K562 (cell line): Measurements from ENCODE around the gene TMCO1. TPM values are rescaled to one million over a fixed set of nuclear protein-coding genes. Genes with fewer than 3 reads are reported as not detected.

Experiments
- ATAC-seq: fragments of 200-7000 bp; cut with Tn5 transposase; 3 replicates; pipeline ENCODE4 v1.9.1; 2020; ENCODE audit warnings: moderate library complexity
- BruUV-seq: library from RNA; stranded (reverse); fragments of 400-500 nt; replicated peaks from 2 replicates; lab custom pipeline; 2021; lab: Mats Ljungman, UMichigan
- CTCF ChIA-PET: fragments of 300-600 bp; formaldehyde crosslinking; extraction: SDS; loops from one replicate; lab custom pipeline; 2021; ENCODE audit warnings: low intra/inter-chr PET ratio; lab: Yijun Ruan, JAX
- POLR2A ChIA-PET: fragments of 300-600, 350-650 bp; sonication (Branson Sonifier 250); formaldehyde crosslinking; extraction: SDS; loops from one replicate; lab custom pipeline; 2021; ENCODE audit warnings: antibody characterized with exemption, inconsistent platforms; lab: Yijun Ruan, JAX
- DNase-seq, 4 experiments: peaks; one replicate each; pipeline versions ENCODE4 v3.0.0 to v3.0.0-alpha.2; 2011 to 2018; ENCODE audit warnings: low spot score in 3 of 4, mixed read lengths in 3 of 4; ENCODE audit errors: extremely low read depth in 1 of 4
- FAIRE-seq: peaks from 2 replicates; lab custom pipeline; 2011; peaks lifted over from hg19 to GRCh38; lab: Jason Lieb, UNC
- H2AFZ ChIP-seq: 2 replicates; pipeline ENCODE4 v1.6.0; 2011; ENCODE audit warnings: low read depth, low read length, control low read depth, inconsistent platforms
- H3K27ac ChIP-seq: fragments of 200-600 bp; 3 replicates; pipeline ENCODE4 v1.8.0; 2011; ENCODE audit warnings: low read depth, mild to moderate bottlenecking, control low read depth, inconsistent platforms, low read length, moderate library complexity, mixed read lengths; ENCODE audit errors: extremely low read depth
- H3K27me3 ChIP-seq, 2 experiments: fragments of 300-600 bp in 1 of 2; 2 replicates in 1 of 2; 3 replicates in 1 of 2; pipeline versions ENCODE4 v1.6.0 to v1.8.0; 2011; ENCODE audit warnings: inconsistent platforms in 2 of 2, low read length in 2 of 2, mild to moderate bottlenecking in 1 of 2, mixed read lengths in 1 of 2, moderate library complexity in 1 of 2; ENCODE audit not compliant: control insufficient read depth in 2 of 2, insufficient read depth in 2 of 2
- H3K36me3 ChIP-seq: fragments of 300-600 bp; 3 replicates; pipeline ENCODE4 v1.8.0; 2011; ENCODE audit warnings: mild to moderate bottlenecking, low read length, inconsistent platforms; ENCODE audit not compliant: control insufficient read depth, insufficient read depth
- H3K4me1 ChIP-seq, 2 experiments: fragments of 200-600 bp in 1 of 2; replicated peaks in 1 of 2; 2 replicates in 1 of 2; 3 replicates in 1 of 2; pipeline versions ENCODE4 v1.5.1 to v1.8.0; 2011; ENCODE audit warnings: inconsistent platforms in 2 of 2, low read length in 2 of 2, mild to moderate bottlenecking in 1 of 2, mixed read lengths in 1 of 2, moderate library complexity in 1 of 2; ENCODE audit not compliant: control insufficient read depth in 2 of 2, insufficient read depth in 2 of 2
- H3K4me2 ChIP-seq: 2 replicates; pipeline ENCODE4 v1.6.1; 2011; ENCODE audit warnings: low read length, control low read depth, inconsistent platforms, mixed read lengths; ENCODE audit not compliant: insufficient read depth
- H3K4me3 ChIP-seq: fragments of 200-600 bp; sonication (generic), shearing (Covaris generic); 2 replicates; pipeline ENCODE4 v1.5.1; 2016; ENCODE audit warnings: control low read depth, inconsistent platforms
- H3K79me2 ChIP-seq: fragments of 200-600 bp; 3 replicates; pipeline ENCODE4 v1.8.0; 2011; ENCODE audit warnings: low read length, inconsistent platforms; ENCODE audit not compliant: control insufficient read depth, insufficient read depth
- H3K9ac ChIP-seq, 2 experiments: 2 replicates each; pipeline versions ENCODE4 v1.6.0 to v1.6.1; 2011; ENCODE audit warnings: low read depth in 2 of 2, low read length in 2 of 2, control low read depth in 1 of 2, inconsistent platforms in 1 of 2, mild to moderate bottlenecking in 1 of 2, mixed read lengths in 1 of 2; ENCODE audit not compliant: insufficient read depth in 1 of 2
- H3K9me1 ChIP-seq: one replicate; pipeline ENCODE4 v1.6.0; 2011; ENCODE audit warnings: inconsistent platforms, mild to moderate bottlenecking, low read length, moderate library complexity; ENCODE audit not compliant: control insufficient read depth, insufficient read depth
- H3K9me3 ChIP-seq: replicated peaks from 2 replicates; pipeline ENCODE4 v1.5.1; 2011; ENCODE audit warnings: low read depth, low read length, inconsistent platforms; ENCODE audit not compliant: control insufficient read depth, insufficient read depth
- H4K20me1 ChIP-seq: replicated peaks from 2 replicates; pipeline ENCODE4 v1.6.1; 2011; ENCODE audit warnings: low read length, inconsistent platforms, mixed read lengths; ENCODE audit not compliant: control insufficient read depth, insufficient read depth
- ARID1B ChIP-seq: fragments of 450-650 bp; IDR thresholded peaks from 2 replicates; pipeline ENCODE4 v1.6.1; 2016; ENCODE audit warnings: antibody characterized with exemption, mild to moderate bottlenecking, inconsistent platforms
- ESRRA ChIP-seq: fragments of 450-650 bp; IDR thresholded peaks from 2 replicates; pipeline ENCODE4 v1.6.1; 2014; ENCODE audit warnings: low read depth, mild to moderate bottlenecking, moderate library complexity, borderline replicate concordance
- HNRNPL ChIP-seq: fragments of 200-400 bp; formaldehyde crosslinking; IDR thresholded peaks from 2 replicates; pipeline ENCODE4 v1.6.1; 2017; ENCODE audit warnings: low read depth, mild to moderate bottlenecking, low read length
- KDM1A ChIP-seq, 2 experiments: fragments of 450-650 bp; IDR thresholded peaks; 2 replicates each; pipeline ENCODE4 v1.6.1; 2016; ENCODE audit warnings: mild to moderate bottlenecking in 2 of 2
- PTBP1 ChIP-seq: fragments of 200-400 bp; formaldehyde crosslinking; IDR thresholded peaks from 2 replicates; pipeline ENCODE4 v1.6.1; 2017; ENCODE audit warnings: low read depth, low read length
- SRSF1 ChIP-seq: fragments of 200-400 bp; formaldehyde crosslinking; IDR thresholded peaks from 2 replicates; pipeline ENCODE4 v1.6.1; 2017; ENCODE audit warnings: mild to moderate bottlenecking, low read depth, low read length, moderate library complexity
- TAF9B ChIP-seq: fragments of 450-650 bp; IDR thresholded peaks from 2 replicates; pipeline ENCODE4 v1.6.1; 2018; ENCODE audit warnings: mild to moderate bottlenecking; ENCODE audit not compliant: partially characterized antibody
- TEAD4 ChIP-seq, 2 experiments: sonication (generic) in 1 of 2; formaldehyde crosslinking in 1 of 2; IDR thresholded peaks; 2 replicates each; pipeline versions ENCODE4 v1.6.1 to v1.8.0; 2012 to 2022; ENCODE audit warnings: borderline replicate concordance in 1 of 2, inconsistent platforms in 1 of 2, low read length in 1 of 2, mild to moderate bottlenecking in 1 of 2, missing genetic modification reagents in 1 of 2
- ZBTB7A ChIP-seq: IDR thresholded peaks from 2 replicates; pipeline ENCODE4 v1.6.1; 2011; ENCODE audit warnings: low read depth, mild to moderate bottlenecking, low read length, moderate library complexity, borderline replicate concordance; ENCODE audit not compliant: control insufficient read depth
- ZNF124 ChIP-seq: sonication (generic); formaldehyde crosslinking; IDR thresholded peaks from 2 replicates; pipeline ENCODE4 v1.8.1; 2022; ENCODE audit warnings: missing genetic modification reagents
- ZNF23 ChIP-seq: fragments of 250-450 bp; sonication (Bioruptor Pico); IDR thresholded peaks from 2 replicates; pipeline ENCODE4 v1.4.0; 2020; ENCODE audit warnings: mild to moderate bottlenecking
- WGBS: fragments of 100-300 bp; shearing (Covaris generic); methylation state at CpG from one replicate; pipeline ENCODE4 v1.1.6; 2016; ENCODE audit warnings: low coverage, mixed read lengths; ENCODE audit not compliant: insufficient coverage; ENCODE audit errors: missing lambda C conversion rate; 5-methylcytosine and 5-hydroxymethylcytosine counted together
- in situ Hi-C: fragments of 300-500 bp; cut with MboI; formaldehyde crosslinking; loops from 4 replicates; pipeline ENCODE4 v1.15.0; 2018; ENCODE audit warnings: inconsistent platforms, mixed read lengths
- intact Hi-C: fragments of 100-400 bp; cut with micrococcal nuclease; formaldehyde crosslinking; loops from 2 replicates; pipeline ENCODE4 v1.14.2; 2022
- polyA plus RNA-seq, 8 experiments: library from polyadenylated mRNA; depleted of rRNA in 4 of 8; stranded (reverse) in 5 of 8; unstranded in 3 of 8; fragments of >200 nt; fragmentation: Nextera tagmentation in 2 of 8; fragmentation: Illumina TruSeq in 1 of 8; extraction: Ambion mirVana in 2 of 8; extraction: Trizol in 1 of 8; gene quantifications; 2 replicates each; pipeline versions ENCODE4 v1.2.1 to v1.2.3, GENCODE V29; 2011 to 2014; ENCODE audit warnings: inconsistent platforms in 1 of 8, missing spikeins in 1 of 8
- total RNA-seq, 7 experiments: library from RNA; depleted of rRNA in 6 of 7; stranded (reverse); fragments of >200 nt in 6 of 7; fragmentation: Illumina TruSeq in 2 of 7; extraction: Trizol in 2 of 7; gene quantifications; 2 replicates each; pipeline versions ENCODE4 v1.2.1 to v1.2.3, GENCODE V29; 2011 to 2021; ENCODE audit warnings: low replicate concordance in 1 of 7
- TF ChIP-seq, protein P1 (sequence below): fragments of 450-650 bp; IDR thresholded peaks from one replicate; pipeline ENCODE4 v1.6.1; 2018; ENCODE audit warnings: mild to moderate bottlenecking, moderate library complexity; ENCODE audit not compliant: partially characterized antibody
- TF ChIP-seq, protein P2 (sequence below), 2 experiments: fragments of 450-650 bp; formaldehyde crosslinking in 1 of 2; IDR thresholded peaks; 2 replicates each; pipeline versions ENCODE4 v1.4.0 to v1.6.1; 2014 to 2020; ENCODE audit warnings: mild to moderate bottlenecking in 2 of 2, borderline replicate concordance in 1 of 2, low read depth in 1 of 2

TMCO1 gene
- total and polyA plus RNA-seq, 9 of the 15 experiments (the other 6 are each of a cell fraction or from before 2014, with no cell fraction given), result 69.3 to 561 (median 175) TPM

DNA sequence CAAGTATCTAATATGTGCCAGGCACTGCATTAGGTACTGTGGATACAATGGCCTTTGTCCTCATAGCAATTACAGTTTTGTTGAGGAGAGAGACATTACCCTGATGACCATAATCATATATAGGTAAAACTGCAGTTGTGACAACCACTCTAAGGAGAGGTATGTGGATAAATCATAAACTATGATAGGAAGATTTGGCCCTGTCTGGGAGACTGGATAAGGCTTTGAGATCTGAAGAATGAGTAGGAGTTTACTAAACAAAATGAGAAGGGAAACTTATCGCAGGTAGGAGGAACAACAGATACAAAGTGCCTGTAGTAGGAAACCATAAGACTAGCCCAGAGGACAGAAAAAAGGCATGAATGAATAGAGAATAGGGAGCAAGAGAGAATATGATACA is 4.4 kb downstream of the TMCO1 start:
- Histone ChIP-seq H3K9me3 (no peaks in the 10 kb centered on the region), H3K4me2 (no peak overlapping the region; the same call in 1 of the 2 replicates), H3K27ac (no peak overlapping the region), H3K9me1 (no peaks in the 10 kb centered on the region), H2AFZ (no peak overlapping the region), H3K4me3 (no peak overlapping the region), H3K36me3 (peaks cover 68% of the 10 kb centered on the region), H3K9ac (no peak overlapping the region), H4K20me1 (no peaks in the 10 kb centered on the region; the same call in 1 of the 2 replicates), H3K27me3 (no peaks in the 10 kb centered on the region), H3K4me1 (peaks cover 7 to 25% of the 10 kb centered on the region in 2 experiments; a peak in 4 of 5 replicates), H3K79me2 (peaks cover 61% of the 10 kb centered on the region)
- intact Hi-C loops (no loop called here), in situ Hi-C loops (no loop called here)
- DNase-seq (peak in 3 of 4 experiments; percentile 20 to 24 (median 24)), FAIRE-seq (no peak), ATAC-seq (no peak)
- BruUV-seq, result no TSS peak
- 18% methylated on average over 1 of the region's 1 CpG for WGBS
- ChIA-PET CTCF (interaction anchor here (0.5 kb wide), 1 partner anchor 11 kb away, joined by 4 read pairs; no protein-coding TSS in a partner anchor), POLR2A (interaction anchor here (1.4 kb wide), 2 partner anchors 65 to 144 kb away, joined by 3 to 4 read pairs; no protein-coding TSS in a partner anchor)
- TF ChIP-seq ZBTB7A, result no peak
- TF ChIP-seq ARID1B, result peak; percentile 54; the same call in 1 of the 2 replicates
- 0 out of 2 replicates have a peak, but pooled peaks have one; percentile 26 for TF ChIP-seq TEAD4 (IDR thresholded peaks at IDR 0.05; ENCODE audit: low read length)
- TF ChIP-seq TEAD4 (CRISPR knock-in tag; IDR thresholded peaks at IDR 0.05; ENCODE audit: borderline replicate concordance), result no peak
- TF ChIP-seq PTBP1, result no peak
- no peak for TF ChIP-seq ZNF23 (CRISPR knock-in tag)
- no peak for TF ChIP-seq TAF9B
- no peak for TF ChIP-seq SRSF1
- peak in 1 of 2 experiments; percentile 63; a peak in 2 of 4 replicates for TF ChIP-seq KDM1A (IDR thresholded peaks at IDR 0.05)
- no peak for TF ChIP-seq ESRRA
- TF ChIP-seq HNRNPL, result no peak
- no peak for TF ChIP-seq ZNF124 (CRISPR knock-in tag)
- TF ChIP-seq, protein P1, sequence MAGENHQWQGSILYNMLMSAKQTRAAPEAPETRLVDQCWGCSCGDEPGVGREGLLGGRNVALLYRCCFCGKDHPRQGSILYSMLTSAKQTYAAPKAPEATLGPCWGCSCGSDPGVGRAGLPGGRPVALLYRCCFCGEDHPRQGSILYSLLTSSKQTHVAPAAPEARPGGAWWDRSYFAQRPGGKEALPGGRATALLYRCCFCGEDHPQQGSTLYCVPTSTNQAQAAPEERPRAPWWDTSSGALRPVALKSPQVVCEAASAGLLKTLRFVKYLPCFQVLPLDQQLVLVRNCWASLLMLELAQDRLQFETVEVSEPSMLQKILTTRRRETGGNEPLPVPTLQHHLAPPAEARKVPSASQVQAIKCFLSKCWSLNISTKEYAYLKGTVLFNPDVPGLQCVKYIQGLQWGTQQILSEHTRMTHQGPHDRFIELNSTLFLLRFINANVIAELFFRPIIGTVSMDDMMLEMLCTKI, result no peak
- TF ChIP-seq, protein P2, sequence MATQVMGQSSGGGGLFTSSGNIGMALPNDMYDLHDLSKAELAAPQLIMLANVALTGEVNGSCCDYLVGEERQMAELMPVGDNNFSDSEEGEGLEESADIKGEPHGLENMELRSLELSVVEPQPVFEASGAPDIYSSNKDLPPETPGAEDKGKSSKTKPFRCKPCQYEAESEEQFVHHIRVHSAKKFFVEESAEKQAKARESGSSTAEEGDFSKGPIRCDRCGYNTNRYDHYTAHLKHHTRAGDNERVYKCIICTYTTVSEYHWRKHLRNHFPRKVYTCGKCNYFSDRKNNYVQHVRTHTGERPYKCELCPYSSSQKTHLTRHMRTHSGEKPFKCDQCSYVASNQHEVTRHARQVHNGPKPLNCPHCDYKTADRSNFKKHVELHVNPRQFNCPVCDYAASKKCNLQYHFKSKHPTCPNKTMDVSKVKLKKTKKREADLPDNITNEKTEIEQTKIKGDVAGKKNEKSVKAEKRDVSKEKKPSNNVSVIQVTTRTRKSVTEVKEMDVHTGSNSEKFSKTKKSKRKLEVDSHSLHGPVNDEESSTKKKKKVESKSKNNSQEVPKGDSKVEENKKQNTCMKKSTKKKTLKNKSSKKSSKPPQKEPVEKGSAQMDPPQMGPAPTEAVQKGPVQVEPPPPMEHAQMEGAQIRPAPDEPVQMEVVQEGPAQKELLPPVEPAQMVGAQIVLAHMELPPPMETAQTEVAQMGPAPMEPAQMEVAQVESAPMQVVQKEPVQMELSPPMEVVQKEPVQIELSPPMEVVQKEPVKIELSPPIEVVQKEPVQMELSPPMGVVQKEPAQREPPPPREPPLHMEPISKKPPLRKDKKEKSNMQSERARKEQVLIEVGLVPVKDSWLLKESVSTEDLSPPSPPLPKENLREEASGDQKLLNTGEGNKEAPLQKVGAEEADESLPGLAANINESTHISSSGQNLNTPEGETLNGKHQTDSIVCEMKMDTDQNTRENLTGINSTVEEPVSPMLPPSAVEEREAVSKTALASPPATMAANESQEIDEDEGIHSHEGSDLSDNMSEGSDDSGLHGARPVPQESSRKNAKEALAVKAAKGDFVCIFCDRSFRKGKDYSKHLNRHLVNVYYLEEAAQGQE (IDR thresholded peaks at IDR 0.05; ENCODE audit: borderline replicate concordance), result no peak
- TF ChIP-seq, protein P2 (CRISPR knock-in tag; IDR thresholded peaks at IDR 0.05; ENCODE audit: low read depth), result no peak
